Fibroblast of the aortic adventitia (primary cell): Measurements from ENCODE around the gene KLHL41. TPM values are rescaled to one million over a fixed set of nuclear protein-coding genes. Genes with fewer than 3 reads are reported as not detected.
A peak's percentile ranks its signal among the peaks of the same experiment; 100 is the strongest.
"Not testable (repeated sequence)": the region's sequence is repeated elsewhere in the genome, so short reads cannot be mapped to it uniquely, and the experiment has no call there.

ENCODE experiments used
- DNase-seq: peaks from one replicate; pipeline ENCODE4 v3.0.0-alpha.2; 2010; ENCODE audit warnings: low read depth
- H3K4me3 ChIP-seq: 2 replicates; pipeline ENCODE4 v1.5.1; 2011; ENCODE audit warnings: low read depth, mild to moderate bottlenecking, control low read depth, low read length, moderate library complexity
- CTCF ChIP-seq: IDR thresholded peaks from 2 replicates; pipeline ENCODE4 v1.5.1; 2011; ENCODE audit warnings: mild to moderate bottlenecking, low read length, control low read depth, inconsistent platforms; ENCODE audit not compliant: insufficient read depth
- total RNA-seq: library from RNA; depleted of rRNA; stranded (reverse); fragments of >200 nt; gene quantifications from 2 replicates; pipeline ENCODE4 v1.2.3, GENCODE V29; 2012; ENCODE audit warnings: low replicate concordance

The KLHL41 gene
- total RNA-seq, 1 donor: 1.4 TPM

DNA sequence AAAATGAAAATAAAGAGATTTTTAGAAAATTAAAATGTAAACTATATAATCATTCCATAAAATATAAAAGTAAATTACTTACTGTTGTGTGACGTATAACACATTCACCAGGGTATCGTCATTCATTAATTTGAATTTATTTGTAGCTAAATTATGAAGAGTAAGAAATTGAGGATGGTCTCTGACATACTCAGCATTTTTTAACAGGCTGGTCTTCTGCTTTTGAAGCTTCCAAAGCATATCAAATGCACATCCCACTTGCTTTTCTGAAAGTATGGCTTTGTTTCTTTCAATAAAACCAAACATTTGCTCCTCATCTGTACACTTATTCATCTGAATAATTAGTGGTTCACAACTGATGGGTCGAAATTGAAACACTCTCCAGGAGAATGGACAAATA, 62.1 kb downstream of the KLHL41 start:
- DNase-seq: no peak
- no peak for TF ChIP-seq CTCF
- no peak overlapping the region for H3K4me3 ChIP-seq

GRCh38 chr2:169572189-169572588, 62.7 kb downstream of the KLHL41 start:
- H3K4me3 ChIP-seq: no peak overlapping the region
- DNase-seq: no peak
- no peak for TF ChIP-seq CTCF

GRCh38 chr2:169572821-169573159, 63.3 kb downstream of the KLHL41 start:
- H3K4me3 ChIP-seq: peak overlapping the region; percentile 87
- no peak for TF ChIP-seq CTCF
- no peak for DNase-seq

DNA sequence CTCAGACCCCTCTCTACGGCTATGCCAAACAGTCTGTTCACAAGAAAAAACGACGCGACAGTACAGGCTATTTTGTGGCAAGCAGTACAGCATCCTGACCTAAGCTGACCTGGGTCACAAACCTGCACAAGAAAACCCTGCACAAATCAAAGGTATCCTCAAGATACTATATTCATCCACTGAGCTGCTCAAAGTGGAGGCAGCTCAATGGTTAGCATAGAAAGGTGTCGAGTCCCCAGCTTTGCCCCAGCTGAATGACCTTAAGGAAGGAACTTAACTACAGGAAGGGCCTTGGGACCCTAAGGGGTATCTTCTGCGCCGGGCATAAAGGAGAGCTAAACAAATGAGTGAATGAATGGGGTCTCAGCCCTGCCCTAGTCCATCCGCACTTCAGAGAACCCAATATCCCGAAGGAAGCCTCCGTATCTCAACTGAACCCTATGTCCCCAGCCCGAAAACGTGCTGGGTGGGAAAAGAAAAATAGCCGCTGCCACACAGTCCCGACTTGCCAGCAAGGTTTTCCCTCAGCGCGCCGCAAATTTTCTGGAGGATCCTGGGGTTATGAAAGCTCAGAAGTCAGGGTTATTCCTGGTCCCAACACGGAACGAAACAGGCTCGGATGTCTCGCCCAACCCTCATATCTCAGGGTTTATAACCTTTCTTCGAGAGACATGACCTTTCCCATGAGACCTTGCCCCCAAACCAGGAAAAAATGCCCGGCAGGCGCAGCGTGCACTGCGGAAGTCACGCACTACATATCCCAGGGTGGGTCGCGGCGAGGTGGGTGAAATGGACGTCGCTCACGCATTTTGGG, 63.9 kb downstream of the KLHL41 start, which contains the start of gene FASTKD1:
TSS of gene FASTKD1 (minus strand) at position 706 of the 814 bp plus-strand sequence. CDS start 1,836 bp downstream, outside the sequence.
- peak; percentile 84 for DNase-seq
- TF ChIP-seq CTCF: no peak
- H3K4me3 ChIP-seq: peak within 1 kb of the TSS; percentile 87

DNA sequence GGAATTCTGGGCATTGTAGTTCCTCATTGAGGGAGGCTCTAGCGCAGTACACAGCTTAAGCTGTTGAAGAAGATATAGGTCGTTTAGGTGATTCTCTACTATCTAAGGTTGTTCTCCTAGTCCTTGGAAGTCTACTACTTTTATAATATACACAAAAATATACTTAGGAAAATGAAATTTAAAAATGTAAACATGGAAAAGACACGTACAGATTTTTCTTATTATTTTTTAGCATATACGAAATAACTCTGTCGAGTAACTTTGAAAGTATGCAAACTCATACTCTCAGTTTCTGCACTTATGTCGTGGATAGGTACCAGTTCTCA, 64.4 kb downstream of the KLHL41 start:
- no peak for TF ChIP-seq CTCF
- DNase-seq: no peak
- H3K4me3 ChIP-seq: peak overlapping the region; percentile 87

DNA sequence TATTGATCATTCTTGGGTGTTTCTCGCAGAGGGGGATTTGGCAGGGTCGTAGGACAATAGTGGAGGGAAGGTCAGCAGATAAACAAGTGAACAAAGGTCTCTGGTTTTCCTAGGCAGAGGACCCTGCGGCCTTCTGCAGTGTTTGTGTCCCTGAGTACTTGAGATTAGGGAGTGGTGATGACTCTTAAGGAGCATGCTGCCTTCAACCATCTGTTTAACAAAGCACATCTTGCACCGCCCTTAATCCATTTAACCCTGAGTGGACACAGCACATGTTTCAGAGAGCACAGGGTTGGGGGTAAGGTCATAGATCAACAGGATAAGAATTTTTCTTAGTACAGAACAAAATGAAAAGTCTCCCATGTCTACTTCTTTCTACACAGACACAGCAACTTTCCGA, 65.0 kb downstream of the KLHL41 start:
- H3K4me3 ChIP-seq, DNase-seq: not testable (repeated sequence)

DNA sequence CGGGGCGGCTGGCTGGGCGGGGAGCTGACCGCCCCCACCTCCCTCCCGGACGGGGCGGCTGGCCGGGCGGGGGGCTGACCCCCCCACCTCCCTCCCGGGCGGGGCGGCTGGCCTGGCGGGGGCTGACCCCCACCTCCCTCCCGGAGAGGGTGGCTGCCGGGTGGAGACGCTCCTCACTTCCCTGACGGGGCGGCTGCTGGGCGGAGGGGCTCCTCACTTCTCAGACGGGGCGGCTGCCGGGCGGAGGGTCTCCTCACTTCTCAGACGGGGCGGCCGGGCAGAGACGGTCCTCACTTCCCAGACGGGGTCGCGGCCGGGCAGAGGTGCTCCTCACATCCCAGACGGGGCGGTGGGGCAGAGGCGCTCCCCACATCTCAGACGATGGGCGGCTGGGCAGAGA, 65.8 kb downstream of the KLHL41 start:
- DNase-seq: not testable (repeated sequence)

More for the DNA sequence above, 65.8 kb downstream of the KLHL41 start:
- not testable (repeated sequence) for H3K4me3 ChIP-seq

Other genes starting within 250 kb of the KLHL41 start
- gene LRP2, start 147.2 kb upstream of the KLHL41 start, total RNA-seq: 0.41 TPM in 1 of 2 replicates, not detected in the other
- 4.0 and 7.3 TPM in 2 replicates for gene BBS5, start 30.2 kb upstream of the KLHL41 start, total RNA-seq
- gene FASTKD1, start 64.2 kb downstream of the KLHL41 start, total RNA-seq: 17.6 and 24.0 TPM in 2 replicates
- 43.5 and 43.7 TPM in 2 replicates for gene PPIG, start 74.6 kb downstream of the KLHL41 start, total RNA-seq
- gene CFAP210, start 184.7 kb downstream of the KLHL41 start, total RNA-seq: 0.09 TPM in 1 of 2 replicates, not detected in the other
- 5.2 and 12.0 TPM in 2 replicates for gene PHOSPHO2, start 184.8 kb downstream of the KLHL41 start, total RNA-seq
- gene KLHL23, start 224.1 kb downstream of the KLHL41 start, total RNA-seq: 0.57 and 2.4 TPM in 2 replicates